Measurements from ENCODE around the gene SAMSN1. TPM values are rescaled to one million over a fixed set of nuclear protein-coding genes. Genes with fewer than 3 reads are reported as not detected.

Gene SAMSN1
- total and polyA plus RNA-seq, 10 donors, result 24.8 to 79.2 (median 47.1) TPM

GRCh38 chr21:14582934-14583628 is 37.0 kb upstream of the SAMSN1 start:
- no peak for DNase-seq
- Histone ChIP-seq H3K4me3 (no peak overlapping the region), H3K27me3 (replicated peaks in 1 of 7) (no peaks in the 10 kb centered on the region), H3K4me1 (peaks cover 0 to 9% (median 0%) of the 10 kb centered on the region in 6 donors), H3K9me3 (no peaks in the 10 kb centered on the region), H3K36me3 (no peaks in the 10 kb centered on the region), H3K27ac (no peak overlapping the region)
- intact Hi-C loops (cut with DNase I; ENCODE audit: low total_unique reads), result no loop called here
- WGBS, 5 donors, result 90 to 98% (median 96%) methylated on average over 10 of the region's 10 CpGs
- TF ChIP-seq POLR2A (IDR thresholded peaks at IDR 0.05) (no peak), CTCF (IDR thresholded peaks at IDR 0.05 in 8 of 11, conservative IDR thresholded peaks at IDR 0.05 in 3 of 11) (no peak), POLR2AphosphoS5 (IDR thresholded peaks at IDR 0.05) (no peak)

GRCh38 chr21:14581902-14582457 is 35.9 kb upstream of the SAMSN1 start:
- H3K4me1 ChIP-seq, result peaks cover 0 to 9% (median 0%) of the 10 kb centered on the region in 6 donors
- intact Hi-C loops (cut with DNase I; ENCODE audit: low total_unique reads), result no loop called here
- H3K36me3 ChIP-seq, result no peaks in the 10 kb centered on the region
- DNase-seq, result no peak
- no peaks in the 10 kb centered on the region for H3K27me3 ChIP-seq (replicated peaks in 1 of 7)
- no peak overlapping the region for H3K27ac ChIP-seq
- H3K4me3 ChIP-seq, result no peak overlapping the region
- TF ChIP-seq CTCF (IDR thresholded peaks at IDR 0.05 in 8 of 11, conservative IDR thresholded peaks at IDR 0.05 in 3 of 11), result no peak
- no peak for TF ChIP-seq POLR2AphosphoS5 (IDR thresholded peaks at IDR 0.05)
- no peak for TF ChIP-seq POLR2A (IDR thresholded peaks at IDR 0.05)
- no peaks in the 10 kb centered on the region for H3K9me3 ChIP-seq
- 79 to 87% (median 86%) methylated on average over 6 of the region's 6 CpGs for WGBS, 5 donors

- intact Hi-C loops (cut with DNase I; ENCODE audit: low total_unique reads), result no loop called here
- DNase-seq, result no peak
- 84 to 94% (median 87%) methylated on average over 1 of the region's 1 CpG for WGBS, 5 donors
- TF ChIP-seq CTCF (IDR thresholded peaks at IDR 0.05 in 8 of 11, conservative IDR thresholded peaks at IDR 0.05 in 3 of 11) (no peak), POLR2AphosphoS5 (IDR thresholded peaks at IDR 0.05) (no peak), POLR2A (IDR thresholded peaks at IDR 0.05) (no peak)
- H3K27ac ChIP-seq, result no peak overlapping the region
- no peaks in the 10 kb centered on the region for H3K9me3 ChIP-seq
- H3K27me3 ChIP-seq (replicated peaks in 1 of 7), result no peaks in the 10 kb centered on the region
- peaks cover 0 to 24% (median 5%) of the 10 kb centered on the region in 6 donors for H3K4me1 ChIP-seq
- H3K36me3 ChIP-seq, result no peaks in the 10 kb centered on the region
- H3K4me3 ChIP-seq, result no peak overlapping the region
Measured at GRCh38 chr21:14573244-14573643, 27.1 kb upstream of the SAMSN1 start.

- 31 to 74% (median 55%) methylated on average over 2 of the region's 2 CpGs for WGBS, 5 donors
- H3K4me3 ChIP-seq, result no peak overlapping the region
- H3K36me3 ChIP-seq, result no peaks in the 10 kb centered on the region
- peaks cover 0 to 32% (median 10%) of the 10 kb centered on the region in 6 donors for H3K4me1 ChIP-seq
- no peak overlapping the region for H3K27ac ChIP-seq
- TF ChIP-seq POLR2AphosphoS5 (IDR thresholded peaks at IDR 0.05) (no peak), POLR2A (IDR thresholded peaks at IDR 0.05) (no peak), CTCF (IDR thresholded peaks at IDR 0.05 in 8 of 11, conservative IDR thresholded peaks at IDR 0.05 in 3 of 11) (no peak)
- no peaks in the 10 kb centered on the region for H3K9me3 ChIP-seq
- no peaks in the 10 kb centered on the region for H3K27me3 ChIP-seq (replicated peaks in 1 of 7)
- DNase-seq, result no peak
- intact Hi-C loops (cut with DNase I; ENCODE audit: low total_unique reads), result no loop called here
Measured at GRCh38 chr21:14572204-14572780, 26.2 kb upstream of the SAMSN1 start.
